NCI-H774 (cell line): ENCODE results near the gene N4BP3.
"Not testable (repeated sequence)": the region's sequence is repeated elsewhere in the genome, so short reads cannot be mapped to it uniquely, and the experiment has no call there.

Source experiments
- DNase-seq: peaks from one replicate; lab custom pipeline; 2025; lab: John Stamatoyannopoulos, UW

Gene N4BP3, protein sequence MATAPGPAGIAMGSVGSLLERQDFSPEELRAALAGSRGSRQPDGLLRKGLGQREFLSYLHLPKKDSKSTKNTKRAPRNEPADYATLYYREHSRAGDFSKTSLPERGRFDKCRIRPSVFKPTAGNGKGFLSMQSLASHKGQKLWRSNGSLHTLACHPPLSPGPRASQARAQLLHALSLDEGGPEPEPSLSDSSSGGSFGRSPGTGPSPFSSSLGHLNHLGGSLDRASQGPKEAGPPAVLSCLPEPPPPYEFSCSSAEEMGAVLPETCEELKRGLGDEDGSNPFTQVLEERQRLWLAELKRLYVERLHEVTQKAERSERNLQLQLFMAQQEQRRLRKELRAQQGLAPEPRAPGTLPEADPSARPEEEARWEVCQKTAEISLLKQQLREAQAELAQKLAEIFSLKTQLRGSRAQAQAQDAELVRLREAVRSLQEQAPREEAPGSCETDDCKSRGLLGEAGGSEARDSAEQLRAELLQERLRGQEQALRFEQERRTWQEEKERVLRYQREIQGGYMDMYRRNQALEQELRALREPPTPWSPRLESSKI

DNA sequence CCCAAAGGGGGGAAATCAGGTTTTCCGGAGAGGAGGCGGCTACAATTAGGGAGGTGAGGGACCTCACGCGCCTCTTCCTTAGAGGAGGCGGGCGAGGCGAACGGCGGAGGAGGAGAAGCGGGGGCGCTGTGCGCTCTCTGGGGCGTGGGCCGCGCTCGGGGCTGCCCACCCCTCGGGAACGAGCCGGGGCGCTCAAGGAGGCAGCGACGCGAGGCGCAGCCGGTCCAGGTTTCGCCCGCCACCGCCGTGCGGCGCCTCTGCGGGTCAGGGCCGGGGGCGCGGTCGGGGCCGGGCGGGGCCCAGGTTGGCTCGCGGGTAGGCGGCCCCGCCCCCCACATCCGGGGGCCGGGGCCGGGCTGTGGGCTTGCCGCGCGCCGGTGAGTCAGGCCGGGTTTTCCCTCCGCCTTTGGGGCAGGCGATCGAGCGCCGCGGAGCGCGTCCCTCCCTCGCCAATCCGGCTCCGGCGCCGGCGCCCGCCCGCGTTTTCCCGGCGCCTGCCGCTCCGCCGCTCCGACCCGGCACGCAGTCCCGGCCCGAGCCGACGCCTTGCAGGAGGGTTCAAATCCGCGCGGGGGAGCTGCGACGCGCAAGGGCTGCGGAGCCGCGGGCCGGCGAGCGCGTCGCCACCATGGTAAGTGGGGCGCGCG lies at the start of gene N4BP3:
N4BP3 (plus strand) TSS at position 392 of the 647 bp plus-strand sequence. CDS start 6,052 bp downstream, outside the sequence.
- DNase-seq, result peak; percentile 21

DNA sequence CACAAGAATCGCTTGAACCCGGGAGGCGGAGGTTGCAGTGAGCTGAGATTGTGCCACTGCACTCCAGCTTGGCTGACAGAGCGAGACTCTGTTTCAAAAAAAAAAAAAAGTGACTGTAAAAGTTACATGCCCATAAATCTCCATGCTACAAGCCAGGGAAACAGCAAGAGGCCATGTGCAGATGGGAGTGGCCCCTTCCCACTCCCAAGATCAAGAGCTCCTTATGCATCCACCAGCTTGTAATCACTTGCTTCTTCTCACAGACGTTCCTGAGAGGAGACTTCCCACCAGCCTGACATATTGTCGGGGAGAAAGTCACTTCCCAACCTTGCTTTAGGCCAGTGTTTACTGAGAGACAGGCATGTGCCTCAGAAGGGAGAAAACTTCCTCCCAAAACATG lies 45.6 kb upstream of the N4BP3 start:
- DNase-seq, result no peak

DNA sequence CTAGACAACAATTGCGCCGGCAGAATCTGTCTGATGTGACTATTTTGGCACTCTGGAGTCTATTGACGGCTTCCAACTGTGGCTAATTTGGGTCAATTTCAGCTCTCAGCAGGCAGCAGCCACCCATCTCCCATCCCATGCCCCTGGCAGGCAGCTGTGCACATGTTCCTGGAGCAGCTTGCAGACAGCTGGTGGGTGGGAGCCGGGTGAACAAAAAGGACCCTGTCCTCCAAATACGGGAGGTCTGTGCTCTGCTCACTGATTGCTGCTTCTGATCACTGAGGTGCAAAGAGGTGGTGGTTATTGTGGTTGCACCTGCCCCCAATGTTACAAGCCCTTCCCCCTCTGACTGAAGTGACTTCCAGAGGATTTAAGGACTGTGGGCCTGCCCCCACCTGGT lies 45.0 kb upstream of the N4BP3 start:
- peak; percentile 62 for DNase-seq

DNA sequence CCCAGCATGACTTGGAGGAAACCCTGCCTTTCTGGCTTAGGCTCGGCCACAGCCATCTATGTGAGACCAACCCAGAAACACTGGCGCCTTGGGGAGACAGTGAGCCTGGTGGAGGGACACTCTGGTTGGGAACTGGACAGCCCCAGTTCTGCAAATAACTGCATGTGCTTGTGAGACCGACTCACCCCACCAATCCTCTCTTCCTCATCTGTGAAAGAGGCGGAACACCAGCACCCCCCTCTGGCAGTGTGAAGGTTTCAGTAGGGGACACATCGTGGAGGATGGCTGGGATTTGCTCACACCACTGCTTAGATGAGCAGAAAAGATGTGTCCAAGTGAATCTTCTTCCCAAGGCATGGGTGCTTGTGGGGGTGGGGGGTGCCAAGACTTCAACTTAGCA lies 43.4 kb upstream of the N4BP3 start:
- DNase-seq, result peak; percentile 57

DNA sequence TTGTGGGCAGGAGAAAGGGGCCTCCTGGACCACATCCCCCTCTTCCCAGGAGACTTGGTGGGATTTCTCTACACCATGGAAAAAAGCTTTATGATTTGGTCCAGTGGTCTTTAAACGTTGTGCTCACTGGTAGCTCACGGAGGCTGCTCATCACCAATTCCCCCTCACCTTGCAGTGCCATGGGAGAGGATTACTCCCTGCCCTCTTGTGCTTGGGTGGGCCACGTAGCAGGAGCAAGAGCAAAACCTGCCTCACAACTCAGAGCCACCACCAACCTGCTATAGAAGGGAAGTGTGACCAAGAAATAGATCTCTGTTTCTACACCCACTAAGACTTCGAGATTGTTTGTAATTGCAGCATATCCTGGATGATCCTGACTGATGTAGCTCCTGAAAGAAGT lies 42.2 kb upstream of the N4BP3 start:
- DNase-seq, result no peak

DNA sequence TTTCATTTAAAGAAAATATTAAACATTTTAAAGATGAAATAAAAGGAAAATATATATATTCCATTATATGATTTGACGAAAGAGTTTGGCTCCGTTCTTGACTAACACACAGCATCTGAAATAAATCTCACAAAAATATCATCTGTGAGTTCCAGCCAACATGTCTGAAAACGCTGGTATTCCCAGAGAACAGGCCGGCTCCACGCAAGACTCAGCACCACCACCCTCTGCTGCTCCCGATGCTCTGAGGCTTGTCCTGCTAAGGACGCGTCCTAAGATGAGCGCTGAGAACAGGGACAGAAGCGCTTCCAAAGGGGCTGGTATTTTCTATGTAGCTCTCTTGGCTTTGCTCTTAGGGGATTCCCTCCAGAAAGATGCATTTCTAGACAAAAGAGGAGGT lies 40.6 kb upstream of the N4BP3 start:
- DNase-seq, result no peak

DNA sequence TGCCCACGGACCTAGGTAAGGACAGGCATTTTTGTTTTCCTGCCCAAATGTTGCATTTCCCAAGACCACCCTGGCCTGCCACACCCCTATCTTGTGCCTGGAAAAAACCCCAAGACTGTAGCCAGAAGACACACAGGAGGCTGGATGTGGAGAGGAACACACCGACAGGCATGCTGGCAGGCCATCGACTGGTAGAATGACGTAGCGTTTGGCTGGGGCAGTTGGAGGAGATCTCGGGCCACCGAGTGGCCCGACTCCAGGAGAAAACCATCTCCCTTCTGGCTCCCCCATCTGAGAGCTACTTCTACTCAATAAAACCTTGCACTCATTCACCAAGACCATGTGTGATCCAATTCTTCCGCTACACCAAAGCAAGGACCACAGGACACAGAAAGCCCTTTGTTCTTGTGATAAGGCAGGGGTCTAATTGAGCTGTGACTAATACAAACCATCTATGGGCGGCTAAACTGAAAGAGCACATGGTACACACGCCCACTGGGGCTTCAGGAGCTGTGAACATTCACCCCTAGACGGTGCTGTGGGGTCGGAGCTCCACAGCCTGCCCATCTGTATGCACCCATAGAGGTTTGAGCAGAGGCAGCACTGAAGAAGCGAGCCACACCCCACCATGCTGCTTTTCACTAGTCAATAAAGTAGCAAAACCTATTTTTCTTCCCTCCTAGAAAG lies 38.9 kb upstream of the N4BP3 start:
- DNase-seq, result no peak

DNA sequence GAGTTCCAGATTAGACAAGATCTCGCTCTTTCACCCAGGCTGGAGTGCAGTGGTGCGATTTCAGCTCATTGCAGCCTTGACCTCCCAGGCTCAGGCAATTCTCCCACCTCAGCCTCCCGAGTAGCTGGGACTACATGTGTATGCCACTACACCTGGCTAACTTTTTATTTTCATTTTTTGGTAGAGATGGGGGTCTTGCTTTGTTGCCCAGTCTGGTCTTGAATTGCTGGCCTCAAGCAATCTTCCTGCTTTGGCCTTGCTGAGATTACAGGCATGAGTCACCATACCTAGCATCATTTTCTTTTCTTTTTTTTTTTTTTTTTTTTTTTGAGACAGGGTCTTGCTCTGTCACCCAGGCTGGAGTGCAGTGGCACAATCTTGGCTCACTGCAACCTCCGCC lies 36.4 kb upstream of the N4BP3 start:
- not testable (repeated sequence) for DNase-seq

DNA sequence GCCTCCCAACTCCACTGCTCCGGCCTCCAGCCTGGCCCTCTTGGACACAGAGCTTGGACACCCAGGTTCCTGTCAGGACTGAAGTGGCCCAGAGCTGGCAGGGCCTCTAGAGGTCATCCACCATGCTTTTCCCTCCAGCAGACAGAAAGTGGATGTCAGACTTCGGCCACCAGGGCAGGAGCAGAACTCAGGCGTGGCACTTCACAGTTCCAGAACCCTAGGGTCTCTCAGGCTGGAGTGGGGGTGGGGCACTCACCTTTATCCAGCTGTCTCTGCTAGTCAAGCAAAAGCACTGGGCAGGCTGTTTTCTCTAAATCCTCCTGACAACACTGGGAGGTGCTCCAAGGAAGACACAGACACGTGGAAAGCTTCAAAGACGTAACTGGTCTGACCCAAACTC lies 35.6 kb upstream of the N4BP3 start:
- no peak for DNase-seq

DNA sequence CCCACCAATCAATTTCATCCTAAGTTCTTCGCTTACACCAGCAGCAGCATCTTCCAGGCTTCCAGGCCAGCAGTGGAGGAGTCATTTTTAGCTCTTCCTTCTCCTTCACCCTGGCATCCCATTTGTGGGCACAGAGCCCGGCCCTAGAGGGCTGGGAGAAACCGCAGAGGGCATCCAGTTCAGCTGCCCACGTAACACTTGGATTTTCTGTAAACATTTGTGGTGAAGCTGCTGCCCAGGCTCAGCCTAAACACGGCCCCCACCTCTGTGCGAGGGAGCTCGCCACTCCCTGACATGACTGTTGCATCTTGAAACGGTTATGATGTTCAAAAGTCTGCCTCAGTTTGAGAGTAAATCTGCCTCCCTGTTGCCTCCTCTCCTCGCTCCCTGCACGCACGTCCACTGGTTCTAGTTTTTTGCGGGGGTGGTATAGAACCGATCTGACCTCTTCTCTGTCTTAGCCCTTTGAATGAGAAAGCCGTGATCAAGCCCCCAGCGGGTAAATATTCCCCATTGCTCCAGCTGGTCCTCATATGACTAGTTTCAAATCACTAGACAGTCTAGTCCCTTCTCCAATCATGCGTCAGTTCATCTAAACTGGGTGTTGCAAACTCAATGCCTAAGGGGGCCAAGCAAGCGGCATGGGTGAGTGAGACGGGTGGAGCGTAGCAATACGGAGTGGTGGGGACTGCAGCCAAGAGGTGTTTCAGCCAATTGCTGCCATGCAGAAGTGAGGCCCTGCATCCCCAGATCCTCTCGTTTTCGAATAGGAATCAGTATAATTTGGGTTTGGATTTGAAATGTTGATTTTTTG lies 34.9 kb upstream of the N4BP3 start:
- DNase-seq, result no peak

DNA sequence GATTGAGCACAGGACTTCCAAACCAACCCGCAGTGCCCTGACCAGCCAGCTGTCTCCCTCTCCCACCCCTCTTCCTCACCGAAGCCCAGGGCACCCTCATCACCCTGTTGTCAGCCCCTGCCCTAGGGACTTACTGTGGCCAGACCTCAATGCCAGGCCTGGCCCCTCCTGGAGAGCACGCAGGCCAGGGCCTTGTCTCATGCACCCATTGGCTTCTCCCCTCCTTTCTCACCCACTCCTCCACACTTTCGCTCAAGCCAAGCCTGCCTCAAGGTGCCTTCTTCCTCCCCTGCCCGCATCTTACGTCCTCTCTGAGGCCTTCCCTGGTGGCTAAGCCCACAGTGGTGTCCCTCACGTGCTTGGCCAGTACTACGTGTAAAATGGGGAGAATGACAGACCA lies 33.3 kb upstream of the N4BP3 start:
- no peak for DNase-seq

DNA sequence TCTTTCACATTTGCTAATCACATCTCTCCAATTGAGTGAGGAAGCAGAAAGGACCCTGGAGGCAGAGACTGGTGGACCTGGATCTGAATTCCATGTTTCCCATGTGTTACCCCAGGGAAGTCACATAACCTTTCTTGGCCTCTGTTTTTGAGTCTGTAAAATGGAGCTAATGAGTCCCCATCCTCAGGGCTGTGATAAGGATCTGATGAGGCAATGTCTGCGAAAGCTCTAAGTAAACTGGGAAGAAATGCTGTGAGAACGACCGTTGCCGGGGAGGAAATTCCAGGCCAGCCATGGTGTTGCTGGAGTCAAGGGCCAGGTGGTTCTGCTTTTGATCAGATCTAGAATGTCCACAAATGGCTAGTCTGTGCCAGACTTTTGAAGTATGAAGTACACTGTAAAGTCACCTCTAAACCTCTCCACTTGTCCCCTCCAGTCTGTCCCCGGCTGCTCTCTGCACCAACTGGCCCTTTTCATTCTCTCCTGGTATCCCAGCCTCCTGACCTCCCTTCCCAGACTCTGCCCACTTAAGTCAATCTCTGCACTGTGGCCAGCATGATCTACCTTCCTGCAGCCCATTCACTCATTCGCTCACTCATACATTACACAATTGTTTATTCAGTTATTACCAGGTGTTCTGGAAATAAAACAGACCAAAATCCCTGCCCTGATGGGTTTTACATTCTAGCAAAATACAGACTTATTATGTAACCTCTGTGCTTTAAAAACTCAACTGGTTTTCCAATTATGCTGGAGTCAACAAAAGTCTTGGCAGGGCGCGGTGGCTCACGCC lies 32.5 kb upstream of the N4BP3 start:
- DNase-seq, result no peak

DNA sequence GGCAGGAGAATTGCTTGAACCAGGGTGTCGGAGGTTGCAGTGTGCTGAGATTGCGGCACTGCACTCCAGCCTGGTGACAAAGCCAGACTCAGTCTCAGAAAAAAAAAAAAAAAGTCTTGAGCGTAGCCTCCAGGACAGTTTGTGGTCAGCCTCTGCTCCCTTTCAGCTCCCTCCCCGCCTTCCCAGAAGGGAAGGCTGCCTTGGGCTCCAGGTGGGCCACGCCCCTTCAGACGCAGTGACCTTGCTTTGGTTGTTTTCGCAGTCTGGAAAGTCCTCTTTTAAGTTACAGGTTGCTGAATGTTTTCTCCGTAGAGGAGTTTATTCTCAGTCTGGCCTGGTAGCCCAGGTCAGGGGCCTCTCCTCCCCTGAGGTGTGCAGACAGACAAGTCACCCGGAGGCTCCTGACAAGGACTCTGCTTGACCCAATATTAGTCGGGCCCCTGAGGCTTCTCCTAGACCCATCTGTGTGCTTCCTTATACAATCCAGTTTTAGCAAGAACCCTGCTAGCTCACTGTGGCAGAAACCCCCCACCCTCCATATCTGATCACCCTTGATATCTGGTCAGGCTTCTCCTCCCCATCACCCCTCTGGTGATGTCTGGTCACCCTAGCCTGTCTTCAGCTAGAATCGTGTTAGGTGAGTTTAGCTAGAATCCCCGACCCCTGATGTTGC lies 31.6 kb upstream of the N4BP3 start:
- DNase-seq, result no peak

DNA sequence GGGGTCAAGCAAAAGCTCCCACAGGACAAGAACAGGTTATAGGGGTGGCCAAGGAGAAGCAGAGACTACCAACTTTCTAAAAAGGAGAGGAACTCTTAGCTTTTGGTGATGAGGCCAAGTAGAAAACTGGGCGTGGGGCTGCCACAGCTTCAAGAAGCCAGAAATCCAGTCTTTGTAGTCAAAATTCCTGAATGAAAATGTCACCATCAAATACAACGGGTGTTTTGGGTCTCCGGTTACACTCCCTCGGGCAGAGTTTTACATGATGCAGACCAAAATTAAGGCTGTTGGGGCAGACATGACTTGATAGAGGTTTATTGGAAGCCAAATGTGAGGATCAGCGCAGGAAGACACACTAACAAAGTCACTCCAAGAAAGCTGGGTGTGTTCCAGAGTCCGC lies 29.4 kb upstream of the N4BP3 start:
- no peak for DNase-seq

DNA sequence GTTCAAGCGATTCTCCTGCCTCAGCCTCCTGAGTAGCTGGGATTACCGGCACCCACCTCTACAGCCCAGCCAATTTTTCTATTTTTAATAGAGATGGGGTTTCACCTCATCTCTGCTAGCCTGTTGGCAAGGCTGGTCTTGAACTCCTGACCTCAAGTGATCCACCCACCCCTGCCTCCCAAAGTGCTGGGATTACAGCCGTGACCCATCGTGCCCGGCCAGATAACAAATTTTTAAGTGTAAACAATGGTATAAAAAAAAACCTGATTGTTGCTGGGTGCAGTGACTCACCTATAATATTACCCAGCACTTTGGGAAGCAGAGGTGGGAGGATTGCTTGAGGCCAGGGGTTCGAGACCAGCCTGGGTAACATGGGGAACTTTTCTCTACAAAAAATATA lies 28.0 kb upstream of the N4BP3 start:
- no peak for DNase-seq

DNA sequence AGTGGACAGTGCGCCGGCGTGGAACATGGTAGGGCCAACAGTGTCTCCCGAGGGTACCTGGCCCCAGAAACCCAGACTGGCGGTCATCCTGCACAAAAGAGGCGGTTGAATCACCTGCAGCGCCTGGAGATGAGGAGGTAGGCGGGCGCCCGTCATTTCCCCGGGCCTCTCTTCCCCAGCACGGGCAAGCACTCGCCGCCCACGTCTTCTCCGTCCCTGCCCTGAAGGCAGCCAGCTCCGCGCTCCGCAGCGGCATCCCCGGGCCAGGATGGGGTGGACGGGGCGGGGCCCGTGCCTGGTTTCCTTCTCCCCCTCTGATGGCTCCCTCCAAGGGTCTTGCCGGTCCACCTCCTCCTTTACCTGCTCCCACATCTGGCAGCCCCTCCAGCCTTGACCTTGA lies 27.1 kb upstream of the N4BP3 start:
- DNase-seq, result no peak

DNA sequence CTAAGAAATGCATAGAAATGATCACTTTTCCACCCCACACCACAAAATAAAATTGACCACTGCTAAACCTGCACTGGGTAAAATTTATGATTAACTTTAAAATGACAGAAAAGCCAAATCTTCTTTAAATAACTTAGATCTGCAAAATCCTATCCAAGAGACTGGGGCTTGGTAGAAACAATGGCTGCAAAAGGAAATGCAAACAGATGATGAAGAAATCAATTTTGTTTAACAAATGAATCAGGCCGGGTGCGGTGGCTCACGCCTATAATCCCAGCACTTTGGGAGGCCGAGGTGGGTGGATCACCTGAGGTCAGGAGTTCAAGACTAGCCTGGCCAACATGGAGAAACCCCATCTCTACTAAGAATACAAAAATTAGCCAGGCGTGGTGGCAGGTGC lies 26.1 kb upstream of the N4BP3 start:
- not testable (repeated sequence) for DNase-seq

DNA sequence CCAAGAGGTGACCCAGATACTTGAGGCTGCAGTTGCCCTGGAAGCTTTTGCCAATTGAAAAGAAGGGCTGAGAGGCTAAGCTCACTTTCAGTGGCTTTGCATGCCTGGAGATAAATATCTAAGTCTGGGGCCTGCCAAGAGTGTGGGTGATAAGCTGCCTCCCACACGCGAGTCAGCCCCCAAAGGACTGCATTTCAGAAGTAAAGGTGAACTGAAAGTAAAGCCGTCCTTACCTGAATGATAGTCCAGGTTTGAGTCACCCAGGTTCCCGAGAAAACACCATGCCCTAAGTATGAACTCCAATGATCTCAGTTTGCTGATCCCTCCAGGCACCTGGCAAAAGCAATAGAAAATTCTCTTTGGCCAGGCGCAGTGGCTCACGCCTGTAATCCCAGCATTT lies 22.5 kb upstream of the N4BP3 start:
- no peak for DNase-seq

DNA sequence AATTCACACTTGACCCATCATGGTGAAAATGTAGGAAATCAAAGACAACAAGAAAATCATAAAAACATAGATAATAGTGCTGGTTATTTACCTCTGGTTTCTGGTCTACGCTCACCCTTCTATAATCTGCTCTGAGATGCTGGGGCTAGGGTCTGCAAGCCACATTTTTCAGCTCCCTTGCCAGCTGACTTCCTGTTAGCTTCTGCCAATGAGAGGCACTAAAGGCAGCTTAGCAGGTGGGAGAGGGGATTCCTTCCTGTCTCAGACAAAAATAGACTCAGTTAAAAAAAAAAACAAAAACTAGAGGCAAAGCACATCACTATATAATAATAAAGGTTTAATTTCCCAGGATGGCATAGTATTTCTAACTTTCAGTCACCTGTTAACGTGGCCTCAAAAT lies 20.2 kb upstream of the N4BP3 start:
- no peak for DNase-seq

DNA sequence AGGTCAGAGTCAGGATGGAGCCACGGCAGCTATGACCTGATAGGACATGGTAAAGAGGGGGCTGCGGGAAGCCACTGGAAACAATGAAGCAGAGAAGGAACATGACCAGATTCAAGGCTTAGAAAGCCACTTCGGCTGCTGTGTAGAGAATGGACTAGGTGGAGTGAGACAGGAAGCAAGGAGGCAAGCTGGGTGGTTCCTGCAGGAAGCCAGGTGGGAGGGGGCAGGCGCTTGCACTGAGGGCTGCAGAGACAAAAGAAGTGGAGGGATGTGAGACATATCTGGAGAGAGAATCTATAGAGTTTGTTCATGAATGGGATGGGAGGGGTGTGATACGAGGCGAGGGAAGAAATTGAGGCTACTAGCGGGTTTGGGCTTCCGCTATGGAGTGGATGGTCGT lies 19.0 kb upstream of the N4BP3 start:
- no peak for DNase-seq

DNA sequence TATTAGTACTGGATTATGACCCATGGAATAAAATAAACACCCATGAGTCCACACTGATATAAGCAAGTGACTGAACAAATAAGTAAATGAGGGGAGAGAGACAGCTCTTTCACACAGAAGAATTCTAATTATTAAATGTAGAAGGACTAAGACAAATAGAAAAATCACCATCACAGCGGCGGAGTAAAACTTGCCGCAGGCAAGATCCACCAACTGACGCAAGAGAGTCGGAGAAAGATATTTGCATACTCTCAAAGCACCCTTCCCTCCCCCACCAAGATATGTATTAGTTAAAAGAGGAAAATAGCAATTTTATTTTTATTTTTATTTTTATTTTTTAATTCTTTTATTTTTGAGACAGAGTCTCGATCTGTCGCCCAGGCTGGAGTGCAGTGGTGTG lies 14.6 kb upstream of the N4BP3 start:
- DNase-seq, result no peak
